Astrocyte of the cerebellum (primary cell): ENCODE results near the gene IBA57.
A peak's percentile ranks its signal among the peaks of the same experiment; 100 is the strongest.

ENCODE experiments used
- DNase-seq: peaks from one replicate; pipeline ENCODE4 v3.0.0-alpha.2; 2011; ENCODE audit warnings: low read depth
- H3K4me3 ChIP-seq: 2 replicates; pipeline ENCODE4 v1.5.1; 2011; ENCODE audit warnings: mild to moderate bottlenecking, low read depth, low read length, moderate library complexity
- in situ Hi-C: cut with HindIII; loops from 2 replicates; pipeline ENCODE4 v1.10.0; 2017; ENCODE audit warnings: low sequenced_read_pairs
- TF ChIP-seq, protein P1 (sequence below): IDR thresholded peaks from 2 replicates; pipeline ENCODE4 v1.5.1; 2012; ENCODE audit warnings: low read length, low read depth, moderate library complexity, mild to moderate bottlenecking; ENCODE audit errors: missing control alignments

IBA57 gene

DNA sequence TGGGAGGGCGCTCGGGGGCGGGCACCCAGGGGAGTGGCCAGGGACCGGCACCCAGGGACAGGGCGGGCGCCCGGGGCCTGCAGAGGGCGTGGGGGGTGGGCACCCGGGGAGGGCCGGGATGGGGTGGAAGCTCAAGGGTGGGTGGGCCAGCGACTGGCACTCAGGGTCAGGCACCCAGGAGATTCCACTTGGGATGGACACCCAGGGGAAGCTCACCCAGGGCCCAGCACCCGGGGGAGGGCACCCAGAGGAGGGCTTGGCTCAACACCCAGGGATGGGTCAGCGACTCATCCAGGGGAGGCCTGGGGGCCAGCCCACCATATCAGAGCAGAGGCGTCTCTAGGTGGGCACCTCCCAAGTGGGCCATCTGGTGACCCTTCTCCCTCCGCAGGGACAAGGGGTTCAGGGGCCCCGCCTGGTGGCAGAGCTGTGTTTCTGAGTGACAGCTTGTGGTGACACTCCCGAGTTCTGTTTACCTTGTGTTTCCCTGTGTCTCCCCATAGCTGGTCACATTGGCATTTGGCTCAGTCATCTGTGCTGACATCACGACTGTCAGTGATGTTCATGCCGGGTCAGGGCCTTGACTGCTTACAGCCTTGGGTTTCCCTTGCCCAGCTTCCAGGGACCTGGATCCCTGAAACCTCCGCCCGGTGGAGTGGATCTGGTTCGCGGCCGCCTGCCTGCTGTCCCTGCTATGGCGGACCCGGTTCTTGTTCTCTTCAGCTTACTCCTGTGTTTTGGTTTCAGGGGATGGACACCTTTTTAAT, 749 bp downstream of the IBA57 start:
- in situ Hi-C loops = loop anchor here (5.0 kb wide), 1 partner anchor 301 kb away; no protein-coding TSS in a partner anchor
- DNase-seq = peak; percentile 4
- TF ChIP-seq, protein P1, sequence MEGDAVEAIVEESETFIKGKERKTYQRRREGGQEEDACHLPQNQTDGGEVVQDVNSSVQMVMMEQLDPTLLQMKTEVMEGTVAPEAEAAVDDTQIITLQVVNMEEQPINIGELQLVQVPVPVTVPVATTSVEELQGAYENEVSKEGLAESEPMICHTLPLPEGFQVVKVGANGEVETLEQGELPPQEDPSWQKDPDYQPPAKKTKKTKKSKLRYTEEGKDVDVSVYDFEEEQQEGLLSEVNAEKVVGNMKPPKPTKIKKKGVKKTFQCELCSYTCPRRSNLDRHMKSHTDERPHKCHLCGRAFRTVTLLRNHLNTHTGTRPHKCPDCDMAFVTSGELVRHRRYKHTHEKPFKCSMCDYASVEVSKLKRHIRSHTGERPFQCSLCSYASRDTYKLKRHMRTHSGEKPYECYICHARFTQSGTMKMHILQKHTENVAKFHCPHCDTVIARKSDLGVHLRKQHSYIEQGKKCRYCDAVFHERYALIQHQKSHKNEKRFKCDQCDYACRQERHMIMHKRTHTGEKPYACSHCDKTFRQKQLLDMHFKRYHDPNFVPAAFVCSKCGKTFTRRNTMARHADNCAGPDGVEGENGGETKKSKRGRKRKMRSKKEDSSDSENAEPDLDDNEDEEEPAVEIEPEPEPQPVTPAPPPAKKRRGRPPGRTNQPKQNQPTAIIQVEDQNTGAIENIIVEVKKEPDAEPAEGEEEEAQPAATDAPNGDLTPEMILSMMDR = peak; percentile 34

DNA sequence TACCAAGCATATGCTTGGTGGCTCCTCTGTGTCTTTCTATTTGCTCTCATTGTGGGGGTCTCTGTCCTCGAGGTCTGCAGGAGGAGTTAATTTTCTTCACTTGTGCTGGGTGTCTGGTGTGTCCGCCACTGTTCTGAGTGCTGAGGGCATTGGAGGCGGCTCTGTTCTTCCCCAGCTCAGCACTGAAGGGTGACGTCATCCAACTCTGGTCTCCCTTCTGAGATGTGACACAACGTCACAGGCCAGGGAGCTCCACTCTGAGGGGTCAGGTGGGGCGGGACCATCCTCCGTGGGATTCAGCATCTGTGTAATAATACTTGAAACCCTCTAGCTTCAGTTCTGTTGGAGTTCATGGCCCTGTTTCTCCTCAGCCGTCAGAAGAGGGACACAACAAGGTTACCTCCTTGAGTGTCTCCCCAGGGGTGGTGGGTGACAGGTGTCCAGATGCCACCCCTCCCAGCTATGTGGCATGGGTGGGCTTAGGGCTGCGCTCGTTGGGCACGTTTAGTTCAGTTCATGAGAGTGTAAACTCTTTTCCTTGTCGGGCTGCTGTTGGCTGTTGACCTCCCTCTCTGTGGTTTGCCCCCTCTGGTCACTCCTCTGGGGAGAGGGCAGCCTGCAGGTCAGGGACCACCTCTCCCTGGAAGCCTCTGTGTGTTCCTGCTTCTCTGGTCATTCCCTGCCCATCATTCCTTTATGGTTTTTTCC, 3.1 kb downstream of the IBA57 start:
- no peak overlapping the region for H3K4me3 ChIP-seq
- TF ChIP-seq, protein P1 = no peak
- in situ Hi-C loops = loop anchor here (5.0 kb wide), 1 partner anchor 299 kb away; no protein-coding TSS in a partner anchor
- no peak for DNase-seq

More for the DNA sequence above, 749 bp downstream of the IBA57 start:
- H3K4me3 ChIP-seq = peak overlapping the region; percentile 72

DNA sequence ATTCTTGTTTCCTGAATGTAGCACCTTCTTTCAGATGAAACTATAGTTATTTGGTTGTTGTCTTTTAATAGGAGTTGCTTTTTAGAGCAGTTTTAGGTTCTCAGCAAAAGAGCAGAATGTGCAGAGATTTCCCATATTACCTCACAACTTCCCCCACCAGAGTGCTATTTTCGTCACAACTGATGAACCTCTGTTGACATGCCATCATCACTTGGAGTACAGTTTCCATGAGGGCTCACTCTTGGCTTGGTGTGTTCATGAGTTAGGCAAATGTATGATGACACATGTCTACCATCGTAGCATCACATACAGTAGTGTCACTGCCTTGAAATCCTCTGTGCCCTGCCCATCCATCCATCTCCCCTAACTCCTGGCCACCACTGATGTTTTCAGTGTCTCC, 3.7 kb downstream of the IBA57 start:
- DNase-seq = no peak
- in situ Hi-C loops = loop anchor here (5.0 kb wide), 1 partner anchor 298 kb away; no protein-coding TSS in a partner anchor
- TF ChIP-seq, protein P1 = no peak
- no peak overlapping the region for H3K4me3 ChIP-seq

DNA sequence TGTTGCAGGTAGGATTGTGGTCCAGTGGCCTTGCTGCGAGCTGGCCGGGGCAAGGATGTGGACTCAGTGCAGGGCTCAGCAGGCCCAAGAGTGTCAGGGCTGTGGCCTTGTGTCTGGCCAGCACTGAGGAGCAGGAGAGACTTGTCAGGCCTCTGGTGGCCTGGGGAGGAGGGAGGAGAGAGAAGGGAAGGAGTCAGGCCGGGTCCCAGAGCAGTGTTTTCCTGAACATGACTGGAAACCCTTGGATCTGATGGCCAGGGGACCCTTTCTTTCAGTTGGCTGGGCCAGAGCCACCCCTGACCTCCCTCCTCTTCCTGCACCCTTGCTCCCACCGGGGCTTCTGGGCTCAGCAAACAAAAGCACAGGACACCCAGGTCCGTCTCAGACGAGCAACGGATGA, 5.1 kb downstream of the IBA57 start:
- in situ Hi-C loops = no loop called here
- DNase-seq = no peak
- no peak overlapping the region for H3K4me3 ChIP-seq
- TF ChIP-seq, protein P1 = no peak

DNA sequence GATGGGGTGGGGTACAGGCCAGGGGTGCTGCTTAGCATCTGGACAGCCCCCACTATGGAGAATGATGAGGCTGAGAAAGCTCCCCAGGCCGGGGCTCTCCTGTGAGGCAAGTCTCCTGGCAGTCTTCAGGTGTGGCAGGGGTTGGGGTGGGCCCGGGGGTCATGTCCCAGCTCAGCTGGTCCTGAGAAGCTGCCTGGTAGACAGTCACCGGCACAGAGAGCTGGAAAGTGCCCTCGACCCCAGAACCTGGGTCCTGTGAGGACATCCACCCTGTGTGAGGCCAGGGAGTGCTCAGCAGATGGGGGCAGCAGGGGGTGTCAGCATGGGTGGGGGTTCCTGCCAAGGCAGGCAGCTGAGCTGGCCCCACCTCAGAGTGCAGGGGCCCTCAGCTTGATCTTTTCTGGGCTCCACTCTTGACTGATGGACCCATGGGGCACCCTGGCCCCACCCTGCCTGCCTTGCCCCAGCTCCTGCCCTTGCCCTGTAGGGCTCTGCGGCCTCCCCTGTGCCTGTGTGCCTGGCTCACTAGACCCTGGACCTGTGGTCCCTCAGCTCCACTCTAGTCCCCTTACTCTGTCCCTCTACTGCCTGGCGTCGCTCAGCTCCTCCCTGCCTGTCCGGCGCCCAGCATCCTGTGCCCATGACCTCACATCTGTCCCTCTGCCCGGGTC, 5.8 kb downstream of the IBA57 start:
- in situ Hi-C loops = no loop called here
- DNase-seq = no peak
- H3K4me3 ChIP-seq = no peak overlapping the region
- TF ChIP-seq, protein P1 = no peak
